DOHH2 (cell line): ENCODE results near the gene AUTS2.

ENCODE experiments used
- H3F3A ChIP-seq: fragments of 200-600 bp; sonication (generic), shearing (Covaris generic); 2 replicates; pipeline ENCODE4 v1.6.0; 2016; ENCODE audit warnings: antibody characterized with exemption, mild to moderate bottlenecking; ENCODE audit not compliant: control insufficient read depth, insufficient read depth
- H3K27ac ChIP-seq: fragments of 200-600 bp; sonication (generic); 2 replicates; pipeline ENCODE4 v1.5.1; 2014; ENCODE audit warnings: low read depth, mild to moderate bottlenecking, low read length, moderate library complexity
- H3K27me3 ChIP-seq: fragments of 200-600 bp; sonication (generic); 2 replicates; pipeline ENCODE4 v1.6.1; 2014; ENCODE audit warnings: mild to moderate bottlenecking, low read length, mixed read lengths; ENCODE audit not compliant: control insufficient read depth
- H3K36me3 ChIP-seq: fragments of 200-600 bp; sonication (generic); 2 replicates; pipeline ENCODE4 v1.6.1; 2014; ENCODE audit warnings: mild to moderate bottlenecking, low read length, moderate library complexity, mixed read lengths; ENCODE audit not compliant: control insufficient read depth
- H3K4me1 ChIP-seq: fragments of 200-600 bp; sonication (generic); 2 replicates; pipeline ENCODE4 v1.6.1; 2014; ENCODE audit warnings: mild to moderate bottlenecking, low read length, mixed read lengths; ENCODE audit not compliant: control insufficient read depth
- H3K4me2 ChIP-seq: fragments of 200-600 bp; sonication (generic); 2 replicates; pipeline ENCODE4 v1.6.0; 2014; ENCODE audit warnings: mild to moderate bottlenecking, low read length, moderate library complexity
- H3K4me3 ChIP-seq: fragments of 200-600 bp; sonication (generic); 2 replicates; pipeline ENCODE4 v1.5.1; 2014; ENCODE audit warnings: mild to moderate bottlenecking, low read length, mixed read lengths
- H3K79me2 ChIP-seq: fragments of 200-600 bp; sonication (generic); 2 replicates; pipeline ENCODE4 v1.6.1; 2014; ENCODE audit warnings: mild to moderate bottlenecking, low read length, mixed read lengths; ENCODE audit not compliant: control insufficient read depth
- H3K9me2 ChIP-seq: fragments of 200-600 bp; sonication (generic); replicated peaks from 2 replicates; pipeline ENCODE4 v1.6.1; 2014; ENCODE audit warnings: mild to moderate bottlenecking, low read length, mixed read lengths; ENCODE audit not compliant: control insufficient read depth
- H3K9me3 ChIP-seq: fragments of 200-600 bp; sonication (generic); 2 replicates; pipeline ENCODE4 v1.6.1; 2014; ENCODE audit warnings: antibody characterized with exemption, low read length, mixed read lengths; ENCODE audit not compliant: control insufficient read depth, insufficient read depth
- H4K20me1 ChIP-seq: fragments of 200-600 bp; sonication (generic); 2 replicates; pipeline ENCODE4 v1.6.0; 2014; ENCODE audit warnings: low read depth, mild to moderate bottlenecking, antibody characterized with exemption, low read length, moderate library complexity; ENCODE audit not compliant: control insufficient read depth, insufficient read depth
- CTCF ChIP-seq: fragments of 200-600 bp; sonication (generic); IDR thresholded peaks from one replicate; pipeline ENCODE4 v1.5.1; 2014; ENCODE audit warnings: antibody characterized with exemption, mild to moderate bottlenecking, low read depth, low read length; ENCODE audit not compliant: poor library complexity, severe bottlenecking
- EZH2phosphoT487 ChIP-seq: fragments of 200-600 bp; sonication (generic); IDR thresholded peaks from 2 replicates; pipeline ENCODE4 v1.6.1; 2017; ENCODE audit warnings: borderline replicate concordance, mild to moderate bottlenecking, antibody characterized with exemption, low read length, moderate library complexity, mixed read lengths

Gene AUTS2

GRCh38 chr7:70770154-70770553, 1171.9 kb downstream of the AUTS2 start:
- Histone ChIP-seq H3K4me2 (no peak overlapping the region), H4K20me1 (no peaks in the 10 kb centered on the region), H3K9me2 (no peaks in the 10 kb centered on the region), H3F3A (no peaks in the 10 kb centered on the region), H3K9me3 (no peaks in the 10 kb centered on the region), H3K27ac (no peak overlapping the region), H3K4me1 (no peaks in the 10 kb centered on the region), H3K4me3 (no peak overlapping the region), H3K36me3 (peaks cover 80% of the 10 kb centered on the region), H3K27me3 (no peaks in the 10 kb centered on the region), H3K79me2 (no peaks in the 10 kb centered on the region)
- TF ChIP-seq CTCF (no peak), EZH2phosphoT487 (no peak)

- H3K4me1 ChIP-seq, result no peaks in the 10 kb centered on the region
- H3K79me2 ChIP-seq, result no peaks in the 10 kb centered on the region
- TF ChIP-seq EZH2phosphoT487, result no peak
- no peak for TF ChIP-seq CTCF
- H3K9me3 ChIP-seq, result no peaks in the 10 kb centered on the region
- no peak overlapping the region for H3K4me2 ChIP-seq
- no peaks in the 10 kb centered on the region for H3F3A ChIP-seq
- peaks cover 80% of the 10 kb centered on the region for H3K36me3 ChIP-seq
- no peaks in the 10 kb centered on the region for H4K20me1 ChIP-seq
- no peak overlapping the region for H3K4me3 ChIP-seq
- no peak overlapping the region for H3K27ac ChIP-seq
- H3K27me3 ChIP-seq, result no peaks in the 10 kb centered on the region
- no peaks in the 10 kb centered on the region for H3K9me2 ChIP-seq
Observed at GRCh38 chr7:70771451-70771850, 1173.2 kb downstream of the AUTS2 start.

DNA sequence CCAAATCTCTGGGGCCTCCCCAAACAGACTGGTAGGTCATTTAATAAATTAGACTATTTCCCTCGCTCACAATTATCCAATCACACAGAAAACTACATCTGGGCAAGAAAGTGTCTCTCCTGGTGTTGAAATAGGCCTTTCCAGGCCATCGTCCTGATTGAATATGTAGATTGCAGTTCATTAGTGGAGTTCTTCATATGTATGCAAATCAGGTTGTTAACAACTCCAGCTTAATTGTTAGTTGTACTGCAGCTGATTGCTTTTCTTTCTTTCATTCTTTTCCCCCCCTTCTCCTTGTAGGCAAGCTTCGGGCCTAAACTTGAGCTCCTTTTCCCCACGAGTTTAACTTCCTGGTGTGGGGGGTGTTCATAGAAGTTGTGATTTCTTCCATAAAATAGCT, 1174.6 kb downstream of the AUTS2 start:
- Histone ChIP-seq H4K20me1 (no peaks in the 10 kb centered on the region), H3K79me2 (no peaks in the 10 kb centered on the region)
- no peak for TF ChIP-seq EZH2phosphoT487
- no peak for TF ChIP-seq CTCF

DNA sequence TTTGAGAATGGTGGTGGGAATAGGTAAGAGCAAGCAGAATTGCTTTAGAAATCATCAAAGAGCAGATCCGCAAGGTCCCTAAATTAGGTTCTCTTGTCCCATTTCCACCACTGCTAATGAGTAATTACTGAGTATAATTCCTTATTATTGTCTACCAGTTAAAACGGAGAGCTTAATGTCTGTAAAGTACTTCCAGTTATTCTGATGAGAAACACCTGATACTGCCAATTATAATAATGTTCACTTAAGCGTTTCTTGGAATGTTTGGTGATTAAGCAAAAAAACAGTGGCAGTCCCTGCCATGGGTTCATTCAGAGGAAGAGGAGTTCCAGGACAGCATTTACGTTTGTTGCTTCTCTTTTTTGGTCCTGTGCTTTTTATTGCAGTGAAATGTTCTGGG, 1175.1 kb downstream of the AUTS2 start:
- Histone ChIP-seq H3F3A (no peaks in the 10 kb centered on the region), H3K4me2 (no peak overlapping the region), H3K9me2 (no peaks in the 10 kb centered on the region), H3K9me3 (no peaks in the 10 kb centered on the region), H4K20me1 (no peaks in the 10 kb centered on the region), H3K4me1 (no peaks in the 10 kb centered on the region), H3K27ac (no peak overlapping the region), H3K36me3 (peaks cover 81% of the 10 kb centered on the region), H3K4me3 (no peak overlapping the region), H3K27me3 (no peaks in the 10 kb centered on the region), H3K79me2 (no peaks in the 10 kb centered on the region)
- TF ChIP-seq EZH2phosphoT487 (no peak), CTCF (no peak)

More for the DNA sequence above, 1174.6 kb downstream of the AUTS2 start:
- no peak overlapping the region for H3K4me2 ChIP-seq
- no peaks in the 10 kb centered on the region for H3F3A ChIP-seq
- H3K27me3 ChIP-seq, result no peaks in the 10 kb centered on the region
- no peak overlapping the region for H3K27ac ChIP-seq
- no peaks in the 10 kb centered on the region for H3K9me3 ChIP-seq
- H3K9me2 ChIP-seq, result no peaks in the 10 kb centered on the region
- H3K4me1 ChIP-seq, result no peaks in the 10 kb centered on the region
- no peak overlapping the region for H3K4me3 ChIP-seq
- H3K36me3 ChIP-seq, result peaks cover 82% of the 10 kb centered on the region
